RWPE1 (cell line): ENCODE data around the gene TBL1X.

Experiments
- CTCF ChIA-PET: fragments of 350-600 bp; sonication (Branson Sonifier 250); formaldehyde crosslinking; extraction: SDS; loops from one replicate; lab custom pipeline; 2021; lab: Yijun Ruan, JAX
- POLR2A ChIA-PET: fragments of 400-600 bp; formaldehyde crosslinking; extraction: SDS; loops from one replicate; lab custom pipeline; 2020; ENCODE audit warnings: antibody characterized with exemption; ENCODE audit not compliant: low non-redundant PET; lab: Yijun Ruan, JAX
- DNase-seq: peaks from one replicate; pipeline ENCODE4 v3.0.0; 2012; ENCODE audit warnings: low spot score
- H3K27ac ChIP-seq: fragments of 450-650 bp; 2 replicates; pipeline ENCODE4 v1.5.1; 2017
- CTCF ChIP-seq: fragments of 450-650 bp; conservative IDR thresholded peaks from 2 replicates; pipeline ENCODE4 v1.5.1; 2017; ENCODE audit warnings: low read depth, mild to moderate bottlenecking

Gene TBL1X

GRCh38 chrX:9518051-9518450, 53.2 kb downstream of the TBL1X start:
- CTCF ChIA-PET = no interaction called here
- POLR2A ChIA-PET = no interaction called here
- no peak for TF ChIP-seq CTCF

GRCh38 chrX:9518889-9519288, 54.0 kb downstream of the TBL1X start:
- CTCF ChIA-PET = interaction anchor here (0.6 kb wide), 1 partner anchor 163 kb away, joined by 3 read pairs; no protein-coding TSS in a partner anchor
- DNase-seq = no peak
- no peak overlapping the region for H3K27ac ChIP-seq
- POLR2A ChIA-PET = no interaction called here
- no peak for TF ChIP-seq CTCF

More at GRCh38 chrX:9518051-9518450, 53.2 kb downstream of the TBL1X start:
- no peak for DNase-seq
- H3K27ac ChIP-seq = no peak overlapping the region

GRCh38 chrX:9519546-9520216, 54.8 kb downstream of the TBL1X start:
- no peak for TF ChIP-seq CTCF
- ChIA-PET POLR2A (no interaction called here), CTCF (no interaction called here)
- no peak overlapping the region for H3K27ac ChIP-seq
- no peak for DNase-seq

- TF ChIP-seq CTCF = no peak
- no peak overlapping the region for H3K27ac ChIP-seq
- CTCF ChIA-PET = no interaction called here
- no peak for DNase-seq
- POLR2A ChIA-PET = no interaction called here
Observed at GRCh38 chrX:9520217-9520590, 55.3 kb downstream of the TBL1X start.

- ChIA-PET CTCF (no interaction called here), POLR2A (no interaction called here)
- no peak for TF ChIP-seq CTCF
- H3K27ac ChIP-seq = no peak overlapping the region
- no peak for DNase-seq
Observed at GRCh38 chrX:9522378-9523155, 57.7 kb downstream of the TBL1X start.

GRCh38 chrX:9525511-9526248, 60.8 kb downstream of the TBL1X start:
- H3K27ac ChIP-seq = no peak overlapping the region
- DNase-seq = no peak
- POLR2A ChIA-PET = no interaction called here
- CTCF ChIA-PET = no interaction called here
- no peak for TF ChIP-seq CTCF
